ENCODE results near the gene CDH4.

Gene CDH4

DNA sequence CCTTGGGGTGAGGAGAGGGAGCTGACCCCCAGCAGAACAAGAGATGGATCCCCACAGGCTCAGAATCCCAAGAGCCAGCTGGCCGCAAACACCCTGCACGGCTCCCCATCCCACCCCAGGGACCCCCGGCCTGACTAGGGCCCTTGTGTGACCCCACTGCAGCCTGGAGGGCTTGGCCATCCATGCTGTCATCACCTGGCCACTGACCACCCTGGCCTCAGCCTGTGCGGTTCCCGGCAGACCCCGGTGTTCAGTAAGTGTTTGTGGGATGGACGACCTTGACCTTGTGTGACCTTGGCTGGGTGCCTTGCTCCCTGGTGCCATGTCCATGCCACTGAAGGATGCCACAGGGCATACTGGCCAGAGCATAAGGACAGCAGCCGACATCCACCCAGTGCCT is 485.3 kb downstream of the CDH4 start:
- Histone ChIP-seq H3K4me1 (ENCODE audit: control insufficient read depth, insufficient read depth, low read length) (no peaks in the 10 kb centered on the region), H3K36me3 (ENCODE audit: control insufficient read depth in 2 of 2, insufficient read depth in 1 of 2, low read length in 2 of 2) (no peaks in the 10 kb centered on the region), H3K9me3 (ENCODE audit: control insufficient read depth, insufficient read depth, low read depth, low read length) (no peaks in the 10 kb centered on the region), H3K4me3 (ENCODE audit: low read depth, low read length) (no peak overlapping the region), H3K27ac (ENCODE audit: extremely low read depth, low read depth, low read length) (no peak overlapping the region)
- TF ChIP-seq ZIC2 (tag by site-specific recombination; IDR thresholded peaks at IDR 0.05) (no peak), ZNF138 (tag by site-specific recombination; IDR thresholded peaks at IDR 0.05; ENCODE audit: borderline replicate concordance) (no peak)
- POLR2A ChIA-PET: no interaction called here
- CTCF ChIA-PET: no interaction called here

DNA sequence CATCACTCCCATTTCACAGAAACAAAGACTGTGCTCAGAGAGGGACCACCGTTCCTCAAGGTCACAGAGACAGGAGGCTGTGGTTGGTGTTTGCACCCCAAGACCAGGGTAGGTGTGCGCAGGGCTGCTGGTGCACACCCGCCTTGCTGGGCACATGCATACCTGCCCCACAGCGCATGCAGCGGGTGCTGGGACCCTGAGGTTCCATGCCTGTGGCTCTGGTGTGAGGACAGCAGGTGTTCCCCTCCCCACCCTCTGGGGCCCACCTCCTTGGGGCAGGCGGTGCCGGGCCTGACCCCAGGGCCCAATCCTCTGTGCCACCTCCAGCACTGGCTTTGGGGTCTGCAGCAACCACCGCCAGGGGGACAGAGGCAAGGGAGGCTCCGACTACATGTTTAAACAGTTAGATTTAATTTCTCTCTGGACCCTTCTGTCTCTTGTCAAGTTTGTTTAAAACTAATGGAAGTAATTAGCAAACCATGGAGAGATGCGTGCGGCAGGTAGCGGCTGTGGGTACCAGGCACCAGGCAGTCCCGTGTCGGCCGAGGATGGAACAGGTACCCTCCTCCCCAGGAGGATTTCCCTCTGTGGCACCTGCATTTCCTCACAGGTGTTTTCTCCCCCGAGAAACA is 485.9 kb downstream of the CDH4 start:
- CTCF ChIA-PET: no interaction called here
- H3K27ac ChIP-seq (ENCODE audit: extremely low read depth, low read depth, low read length): no peak overlapping the region

GRCh38 chr20:61738601-61739069 is 486.6 kb downstream of the CDH4 start:
- Histone ChIP-seq H3K27ac (ENCODE audit: extremely low read depth, low read depth, low read length) (no peak overlapping the region), H3K4me3 (ENCODE audit: low read depth, low read length) (no peak overlapping the region), H3K9me3 (ENCODE audit: control insufficient read depth, insufficient read depth, low read depth, low read length) (no peaks in the 10 kb centered on the region), H3K36me3 (ENCODE audit: control insufficient read depth in 2 of 2, insufficient read depth in 1 of 2, low read length in 2 of 2) (no peaks in the 10 kb centered on the region), H3K4me1 (ENCODE audit: control insufficient read depth, insufficient read depth, low read length) (no peaks in the 10 kb centered on the region)
- CTCF ChIA-PET: no interaction called here
- POLR2A ChIA-PET: no interaction called here
- TF ChIP-seq ZNF776 (tag by site-specific recombination; IDR thresholded peaks at IDR 0.05; ENCODE audit: borderline replicate concordance) (no peak), SP7 (tag by site-specific recombination; IDR thresholded peaks at IDR 0.05) (no peak), ZIC2 (tag by site-specific recombination; IDR thresholded peaks at IDR 0.05) (no peak), ZNF513 (tag by site-specific recombination; IDR thresholded peaks at IDR 0.05) (no peak), ZNF792 (tag by site-specific recombination; IDR thresholded peaks at IDR 0.05) (no peak), GLI2 (tag by site-specific recombination; IDR thresholded peaks at IDR 0.05; ENCODE audit: borderline replicate concordance, low read depth) (no peak), ZNF768 (tag by site-specific recombination; IDR thresholded peaks at IDR 0.05) (no peak), ZNF624 (tag by site-specific recombination; IDR thresholded peaks at IDR 0.05) (no peak), SP2 (tag by site-specific recombination; IDR thresholded peaks at IDR 0.05) (no peak)

More for the DNA sequence above, 485.9 kb downstream of the CDH4 start:
- no peak for TF ChIP-seq ZNF350 (tag by site-specific recombination; IDR thresholded peaks at IDR 0.05)
- TF ChIP-seq ZNF10 (tag by site-specific recombination; IDR thresholded peaks at IDR 0.05): no peak
- no peak for TF ChIP-seq WT1 (tag by site-specific recombination; IDR thresholded peaks at IDR 0.05)
- TF ChIP-seq ZFP3 (tag by site-specific recombination; IDR thresholded peaks at IDR 0.05; ENCODE audit: low read depth): no peak
- TF ChIP-seq REPIN1 (tag by site-specific recombination; IDR thresholded peaks at IDR 0.05; ENCODE audit: low read depth): no peak
- no peak for TF ChIP-seq ZFHX2 (tag by site-specific recombination; conservative IDR thresholded peaks at IDR 0.05)
- TF ChIP-seq SP3 (tag by site-specific recombination; IDR thresholded peaks at IDR 0.05): no peak
- TF ChIP-seq ZSCAN18 (tag by site-specific recombination; IDR thresholded peaks at IDR 0.05): no peak
- TF ChIP-seq HOXA7 (CRISPR knock-in tag; IDR thresholded peaks at IDR 0.05; ENCODE audit: borderline replicate concordance): no peak
- TF ChIP-seq ZNF654 (tag by site-specific recombination; IDR thresholded peaks at IDR 0.05; ENCODE audit: low read depth): no peak
- no peak for TF ChIP-seq ZNF747 (tag by site-specific recombination; IDR thresholded peaks at IDR 0.05)
- TF ChIP-seq ZNF548 (tag by site-specific recombination; IDR thresholded peaks at IDR 0.05): no peak
- no peak for TF ChIP-seq ZNF530 (tag by site-specific recombination; IDR thresholded peaks at IDR 0.05; ENCODE audit: low read depth)
- TF ChIP-seq YY1 (tag by site-specific recombination; IDR thresholded peaks at IDR 0.05): no peak
- no peak for TF ChIP-seq CTCF (tag by site-specific recombination; IDR thresholded peaks at IDR 0.05)
- TF ChIP-seq ZFP37 (tag by site-specific recombination; IDR thresholded peaks at IDR 0.05): no peak
- TF ChIP-seq OSR2 (tag by site-specific recombination; IDR thresholded peaks at IDR 0.05): no peak
- TF ChIP-seq ZNF76 (tag by site-specific recombination; IDR thresholded peaks at IDR 0.05; ENCODE audit: borderline replicate concordance, low read depth): no peak
- no peak for TF ChIP-seq SP7 (tag by site-specific recombination; IDR thresholded peaks at IDR 0.05)
- TF ChIP-seq ZNF610 (tag by site-specific recombination; IDR thresholded peaks at IDR 0.05; ENCODE audit: borderline replicate concordance): no peak
- no peaks in the 10 kb centered on the region for H3K4me1 ChIP-seq (ENCODE audit: control insufficient read depth, insufficient read depth, low read length)
- no peak overlapping the region for H3K4me3 ChIP-seq (ENCODE audit: low read depth, low read length)
- no peaks in the 10 kb centered on the region for H3K36me3 ChIP-seq (ENCODE audit: control insufficient read depth in 2 of 2, insufficient read depth in 1 of 2, low read length in 2 of 2)
- POLR2A ChIA-PET: no interaction called here
- no peaks in the 10 kb centered on the region for H3K9me3 ChIP-seq (ENCODE audit: control insufficient read depth, insufficient read depth, low read depth, low read length)
